NCI-H1092 treated with DMSO at 0.1 percent for 48 hours (cell line): ENCODE data around the gene KIF20B.
"Not testable (repeated sequence)": the region's sequence is repeated elsewhere in the genome, so short reads cannot be mapped to it uniquely, and the experiment has no call there.

Source experiments
- DNase-seq: peaks from one replicate; lab custom pipeline; 2025; lab: John Stamatoyannopoulos, UW

The KIF20B gene

GRCh38 chr10:89776665-89777064 lies 75.3 kb downstream of the KIF20B start:
- DNase-seq = no peak

- DNase-seq = no peak
Observed at GRCh38 chr10:89782470-89782869, 81.1 kb downstream of the KIF20B start.

GRCh38 chr10:89783406-89783805 lies 82.0 kb downstream of the KIF20B start:
- DNase-seq = no peak

GRCh38 chr10:89785095-89785494 lies 83.7 kb downstream of the KIF20B start:
- DNase-seq = no peak

GRCh38 chr10:89789188-89789877 lies 87.9 kb downstream of the KIF20B start:
- no peak for DNase-seq

- no peak for DNase-seq
Observed at GRCh38 chr10:89792187-89792586, 90.8 kb downstream of the KIF20B start.

GRCh38 chr10:89793649-89794254 lies 92.4 kb downstream of the KIF20B start:
- peak; percentile 51 for DNase-seq

- no peak for DNase-seq
Observed at GRCh38 chr10:89795840-89796239, 94.5 kb downstream of the KIF20B start.

- no peak for DNase-seq
Observed at GRCh38 chr10:89798092-89798491, 96.7 kb downstream of the KIF20B start.

GRCh38 chr10:89799573-89799972 lies 98.2 kb downstream of the KIF20B start:
- DNase-seq = no peak

- DNase-seq = no peak
Observed at GRCh38 chr10:89805599-89806013, 104.2 kb downstream of the KIF20B start.

GRCh38 chr10:89808842-89809241 lies 107.5 kb downstream of the KIF20B start:
- DNase-seq = no peak

- DNase-seq = no peak
Observed at GRCh38 chr10:89809766-89810165, 108.4 kb downstream of the KIF20B start.

- DNase-seq = no peak
Observed at GRCh38 chr10:89810908-89811525, 109.6 kb downstream of the KIF20B start.

- no peak for DNase-seq
Observed at GRCh38 chr10:89813546-89813945, 112.2 kb downstream of the KIF20B start.

- no peak for DNase-seq
Observed at GRCh38 chr10:89814278-89814677, 112.9 kb downstream of the KIF20B start.

- no peak for DNase-seq
Observed at GRCh38 chr10:89815049-89815853, 113.9 kb downstream of the KIF20B start.

GRCh38 chr10:89819008-89819407 lies 117.6 kb downstream of the KIF20B start:
- DNase-seq = not testable (repeated sequence)
